Thoracic aorta (tissue), 2 donors: ENCODE results near the gene L1TD1. TPM values are rescaled to one million over a fixed set of nuclear protein-coding genes. Genes with fewer than 3 reads are reported as not detected.
"Not testable (repeated sequence)": the region's sequence is repeated elsewhere in the genome, so short reads cannot be mapped to it uniquely, and the experiment has no call there.

Experiments used
- ATAC-seq: fragments of 150-250 bp; one replicate; pipeline ENCODE4 v1.8.0; 2017; ENCODE audit warnings: low read depth; ENCODE audit not compliant: insufficient number of reproducible peaks, low FRiP score
- DNase-seq: peaks from one replicate; pipeline ENCODE4 v3.0.0-alpha.2; 2020; ENCODE audit warnings: low spot score
- H3K27ac ChIP-seq, 2 donors: fragments of 200-600 bp; sonication (generic); 1 replicate in 1 of 2; 2 replicates in 1 of 2; pipeline ENCODE4 v1.5.1; 2016; ENCODE audit warnings: mild to moderate bottlenecking in 2 of 2, moderate library complexity in 2 of 2
- H3K27me3 ChIP-seq: fragments of 200-600 bp; sonication (generic); replicated peaks from 2 replicates; pipeline ENCODE4 v1.6.0; 2016; ENCODE audit warnings: mild to moderate bottlenecking; ENCODE audit not compliant: insufficient read depth
- H3K36me3 ChIP-seq: fragments of 200-600 bp; sonication (generic); one replicate; pipeline ENCODE4 v1.5.1; 2016
- H3K4me1 ChIP-seq, 2 donors: fragments of 200-600 bp; sonication (generic); 1 replicate in 1 of 2; 2 replicates in 1 of 2; pipeline versions ENCODE4 v1.5.1 to v1.6.0; 2016; ENCODE audit warnings: low read depth in 2 of 2, mild to moderate bottlenecking in 1 of 2; ENCODE audit not compliant: control insufficient read depth in 1 of 2
- H3K4me3 ChIP-seq: fragments of 200-600 bp; sonication (generic); 2 replicates; pipeline ENCODE4 v1.5.1; 2016; ENCODE audit warnings: mild to moderate bottlenecking
- H3K9me3 ChIP-seq: fragments of 200-600 bp; sonication (generic); 2 replicates; pipeline ENCODE4 v1.5.1; 2016
- total RNA-seq, 2 donors: library from RNA; depleted of rRNA; stranded (reverse); fragments of >200 nt; gene quantifications; one replicate each; pipeline versions ENCODE4 v1.1.0 to v1.2.3, GENCODE V29; 2016
- TF ChIP-seq, protein P1 (sequence below): fragments of 200-600 bp; sonication (generic); IDR thresholded peaks from one replicate; pipeline ENCODE4 v1.5.1; 2019; ENCODE audit warnings: antibody characterized with exemption

The L1TD1 gene
- total RNA-seq, 2 donors from 2014 or later: 0.63 TPM; not detected in 1

- no peaks in the 10 kb centered on the region for H3K27me3 ChIP-seq
- no peaks in the 10 kb centered on the region for H3K9me3 ChIP-seq
- DNase-seq (no peak), ATAC-seq (no peak)
- H3K27ac ChIP-seq: no peak overlapping the region
- H3K36me3 ChIP-seq: no peaks in the 10 kb centered on the region
- H3K4me1 ChIP-seq: no peaks in the 10 kb centered on the region
- no peak overlapping the region for H3K4me3 ChIP-seq
- TF ChIP-seq, protein P1, sequence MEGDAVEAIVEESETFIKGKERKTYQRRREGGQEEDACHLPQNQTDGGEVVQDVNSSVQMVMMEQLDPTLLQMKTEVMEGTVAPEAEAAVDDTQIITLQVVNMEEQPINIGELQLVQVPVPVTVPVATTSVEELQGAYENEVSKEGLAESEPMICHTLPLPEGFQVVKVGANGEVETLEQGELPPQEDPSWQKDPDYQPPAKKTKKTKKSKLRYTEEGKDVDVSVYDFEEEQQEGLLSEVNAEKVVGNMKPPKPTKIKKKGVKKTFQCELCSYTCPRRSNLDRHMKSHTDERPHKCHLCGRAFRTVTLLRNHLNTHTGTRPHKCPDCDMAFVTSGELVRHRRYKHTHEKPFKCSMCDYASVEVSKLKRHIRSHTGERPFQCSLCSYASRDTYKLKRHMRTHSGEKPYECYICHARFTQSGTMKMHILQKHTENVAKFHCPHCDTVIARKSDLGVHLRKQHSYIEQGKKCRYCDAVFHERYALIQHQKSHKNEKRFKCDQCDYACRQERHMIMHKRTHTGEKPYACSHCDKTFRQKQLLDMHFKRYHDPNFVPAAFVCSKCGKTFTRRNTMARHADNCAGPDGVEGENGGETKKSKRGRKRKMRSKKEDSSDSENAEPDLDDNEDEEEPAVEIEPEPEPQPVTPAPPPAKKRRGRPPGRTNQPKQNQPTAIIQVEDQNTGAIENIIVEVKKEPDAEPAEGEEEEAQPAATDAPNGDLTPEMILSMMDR: no peak
Measured at GRCh38 chr1:62176597-62177312, 17.9 kb upstream of the L1TD1 start.

DNA sequence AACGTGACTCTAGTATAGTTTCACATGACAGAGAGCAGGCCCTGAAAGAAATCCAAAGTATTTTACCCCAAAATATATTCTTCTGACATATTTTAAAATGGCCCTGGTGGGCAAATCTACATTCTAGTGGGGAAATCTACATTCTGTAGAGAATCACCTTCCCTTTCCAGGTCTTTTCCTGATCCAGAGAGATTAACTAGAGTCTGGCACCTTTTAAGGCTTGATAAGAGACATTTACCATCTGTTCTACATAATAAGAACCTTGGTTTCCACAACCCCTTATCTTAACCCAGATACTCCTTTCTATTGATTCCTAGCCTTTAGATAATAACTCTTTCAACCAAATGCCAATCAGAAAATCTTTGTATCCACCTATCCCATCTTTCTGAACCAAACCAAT, 17.0 kb upstream of the L1TD1 start:
- H3K27ac ChIP-seq: no peak overlapping the region
- TF ChIP-seq, protein P1: no peak
- no peaks in the 10 kb centered on the region for H3K9me3 ChIP-seq
- no peaks in the 10 kb centered on the region for H3K27me3 ChIP-seq
- H3K36me3 ChIP-seq: no peaks in the 10 kb centered on the region
- ATAC-seq (no peak), DNase-seq (no peak)
- no peaks in the 10 kb centered on the region for H3K4me1 ChIP-seq
- no peak overlapping the region for H3K4me3 ChIP-seq

DNA sequence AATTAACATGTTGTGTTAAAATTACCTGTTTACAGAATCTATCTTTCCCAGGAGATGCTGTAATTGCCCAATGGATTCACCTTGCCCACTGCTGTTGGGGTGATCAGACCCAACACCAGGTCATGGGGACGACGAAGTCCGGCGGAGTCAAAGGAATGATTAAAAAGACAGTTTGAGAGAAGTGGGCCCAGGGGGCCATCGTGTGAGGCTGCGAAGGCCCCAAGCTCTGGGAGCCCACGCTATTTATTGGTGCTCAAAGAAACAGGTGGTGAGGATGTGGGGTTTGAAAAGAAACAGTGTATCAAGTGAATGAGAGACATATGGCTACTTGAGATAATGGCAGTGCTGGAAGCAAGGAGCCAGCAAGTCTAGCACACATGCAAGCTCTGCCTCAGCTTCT, 16.3 kb upstream of the L1TD1 start:
- Histone ChIP-seq H3K4me3 (no peak overlapping the region), H3K9me3 (no peaks in the 10 kb centered on the region), H3K27ac (no peak overlapping the region), H3K27me3 (no peaks in the 10 kb centered on the region), H3K4me1 (no peaks in the 10 kb centered on the region), H3K36me3 (no peaks in the 10 kb centered on the region)
- DNase-seq (no peak), ATAC-seq (no peak)
- TF ChIP-seq, protein P1: no peak

GRCh38 chr1:62180054-62180453, 14.6 kb upstream of the L1TD1 start:
- H3K4me3 ChIP-seq, H3K36me3 ChIP-seq, DNase-seq, H3K27ac ChIP-seq, ATAC-seq, H3K9me3 ChIP-seq, H3K4me1 ChIP-seq, H3K27me3 ChIP-seq: not testable (repeated sequence)

DNA sequence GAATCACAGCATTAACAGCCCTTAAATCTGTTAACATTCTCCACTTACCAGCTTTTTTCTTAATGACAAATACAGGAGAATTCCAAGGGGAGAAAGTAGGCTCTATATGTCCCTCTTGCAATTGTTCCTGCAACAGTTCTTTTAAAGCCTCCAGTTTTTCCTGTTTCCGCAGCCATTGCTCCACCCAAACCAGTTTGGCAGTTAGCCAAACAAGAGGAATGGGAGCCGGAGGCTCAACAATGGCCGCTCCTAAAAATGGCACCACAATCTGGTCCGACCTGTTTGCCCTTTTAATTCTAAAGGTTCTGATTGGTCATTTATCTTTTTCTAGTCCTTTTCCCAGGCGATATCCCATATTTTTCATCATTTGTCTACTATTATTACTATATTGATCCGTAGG, 14.0 kb upstream of the L1TD1 start:
- H3K4me3 ChIP-seq: no peak overlapping the region
- H3K9me3 ChIP-seq: no peaks in the 10 kb centered on the region
- TF ChIP-seq, protein P1: no peak
- H3K27ac ChIP-seq: no peak overlapping the region
- ATAC-seq (no peak), DNase-seq (no peak)
- no peaks in the 10 kb centered on the region for H3K36me3 ChIP-seq
- no peaks in the 10 kb centered on the region for H3K4me1 ChIP-seq
- H3K27me3 ChIP-seq: no peaks in the 10 kb centered on the region

- ATAC-seq (no peak), DNase-seq (no peak)
- TF ChIP-seq, protein P1: no peak
Measured at GRCh38 chr1:62181532-62181931, 13.1 kb upstream of the L1TD1 start.

DNA sequence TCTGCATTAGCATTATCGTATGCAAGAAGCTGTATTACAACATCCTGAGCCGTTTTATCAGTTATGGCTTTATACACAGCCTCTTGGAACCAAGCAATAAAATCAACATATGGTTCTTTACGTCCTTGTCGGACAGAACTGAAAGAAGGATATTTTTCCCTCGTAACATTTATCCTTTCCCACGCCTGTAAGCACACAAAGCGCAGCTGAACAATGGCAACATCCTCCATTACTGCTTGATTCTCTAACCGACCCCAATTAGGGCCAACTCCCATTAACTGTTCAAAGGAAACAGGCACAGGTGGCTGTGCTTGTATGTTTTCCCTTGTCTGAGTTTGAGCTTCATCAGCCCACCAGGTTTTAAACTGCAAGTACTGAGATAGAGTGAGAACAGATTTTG, 12.5 kb upstream of the L1TD1 start:
- not testable (repeated sequence) for ATAC-seq, H3K4me1 ChIP-seq, H3K27me3 ChIP-seq, H3K36me3 ChIP-seq, H3K9me3 ChIP-seq, H3K27ac ChIP-seq, DNase-seq, H3K4me3 ChIP-seq

More at GRCh38 chr1:62181532-62181931, 13.1 kb upstream of the L1TD1 start:
- Histone ChIP-seq H3K27ac (no peak overlapping the region), H3K27me3 (no peaks in the 10 kb centered on the region), H3K9me3 (no peaks in the 10 kb centered on the region), H3K4me3 (no peak overlapping the region), H3K36me3 (no peaks in the 10 kb centered on the region), H3K4me1 (no peaks in the 10 kb centered on the region)
